Stimulated activated naive CD4-positive, alpha-beta T cell (primary cell): Measurements from ENCODE around the gene AKAIN1.

Experiments used
- DNase-seq, 6 experiments: peaks; one replicate each; lab custom pipeline; 2025; lab: John Stamatoyannopoulos, UW

AKAIN1 gene, protein sequence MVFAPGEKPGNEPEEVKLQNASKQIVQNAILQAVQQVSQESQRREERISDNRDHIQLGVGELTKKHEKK

DNA sequence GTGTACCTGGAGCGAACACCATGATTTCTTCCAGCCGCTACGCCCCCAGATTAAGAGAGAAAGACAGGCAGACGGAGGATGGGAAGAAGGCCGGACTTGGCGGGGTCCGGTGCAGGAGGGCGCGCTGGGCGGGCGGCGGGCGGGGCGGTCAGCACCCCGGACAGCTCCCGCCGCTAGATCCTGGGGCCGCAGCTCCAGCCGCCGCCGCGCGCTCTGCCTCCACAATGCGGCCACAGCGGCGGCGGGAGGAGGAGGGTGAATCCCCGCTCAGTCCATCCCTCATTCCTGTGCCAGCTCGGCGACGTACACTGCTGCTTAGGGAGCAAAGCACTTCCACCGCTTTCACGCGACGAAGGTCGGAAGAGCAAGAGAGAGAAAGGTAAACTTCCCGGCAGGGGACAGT lies at the start of gene AKAIN1:
Gene AKAIN1 (minus strand): TSS at position 226 of the 403 bp plus-strand sequence. CDS start 204 bp downstream, at position 22.
- DNase-seq: peak in 4 of 6 experiments; percentile 2 to 43 (median 22)

GRCh38 chr18:5244941-5245340 lies 47.9 kb upstream of the AKAIN1 start:
- no peak for DNase-seq

- DNase-seq: no peak
Measured at GRCh38 chr18:5239447-5239846, 42.4 kb upstream of the AKAIN1 start.

DNA sequence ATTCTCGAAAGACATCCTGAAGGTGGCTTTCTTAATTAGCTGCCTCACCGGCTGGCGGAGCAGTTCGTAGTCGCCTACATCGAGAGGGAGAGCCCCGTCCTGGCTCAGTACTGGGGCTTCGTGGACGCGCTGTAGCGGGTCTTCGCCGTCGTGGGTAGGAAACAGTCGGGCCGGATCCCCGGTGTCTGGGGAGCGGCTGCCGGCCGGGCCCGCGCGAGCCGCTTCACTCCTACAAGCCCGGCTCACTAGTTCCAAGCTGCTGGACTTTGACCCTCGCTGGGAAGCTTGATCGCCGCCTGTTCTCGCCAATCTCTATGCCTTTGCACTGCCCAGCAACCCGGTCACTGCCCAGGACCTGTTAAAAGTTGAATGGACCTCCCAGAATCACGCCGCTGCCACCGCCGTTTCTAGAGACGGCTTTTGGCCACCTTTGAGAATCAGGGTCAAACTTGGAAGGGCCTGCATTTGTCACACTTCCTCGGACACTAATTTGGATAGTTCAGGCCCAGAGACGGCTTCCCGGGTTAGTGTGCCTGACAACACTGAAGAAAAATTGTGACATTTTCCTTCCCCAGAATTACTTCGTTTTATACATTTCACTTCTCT lies 41.4 kb upstream of the AKAIN1 start:
- peak in 2 of 6 experiments; percentile 27 to 45 for DNase-seq

GRCh38 chr18:5237723-5238370 lies 40.8 kb upstream of the AKAIN1 start:
- peak; percentile 69 to 94 (median 85) for DNase-seq

GRCh38 chr18:5237083-5237722 lies 40.1 kb upstream of the AKAIN1 start:
- DNase-seq: peak in 1 of 6 experiments; percentile 26

DNA sequence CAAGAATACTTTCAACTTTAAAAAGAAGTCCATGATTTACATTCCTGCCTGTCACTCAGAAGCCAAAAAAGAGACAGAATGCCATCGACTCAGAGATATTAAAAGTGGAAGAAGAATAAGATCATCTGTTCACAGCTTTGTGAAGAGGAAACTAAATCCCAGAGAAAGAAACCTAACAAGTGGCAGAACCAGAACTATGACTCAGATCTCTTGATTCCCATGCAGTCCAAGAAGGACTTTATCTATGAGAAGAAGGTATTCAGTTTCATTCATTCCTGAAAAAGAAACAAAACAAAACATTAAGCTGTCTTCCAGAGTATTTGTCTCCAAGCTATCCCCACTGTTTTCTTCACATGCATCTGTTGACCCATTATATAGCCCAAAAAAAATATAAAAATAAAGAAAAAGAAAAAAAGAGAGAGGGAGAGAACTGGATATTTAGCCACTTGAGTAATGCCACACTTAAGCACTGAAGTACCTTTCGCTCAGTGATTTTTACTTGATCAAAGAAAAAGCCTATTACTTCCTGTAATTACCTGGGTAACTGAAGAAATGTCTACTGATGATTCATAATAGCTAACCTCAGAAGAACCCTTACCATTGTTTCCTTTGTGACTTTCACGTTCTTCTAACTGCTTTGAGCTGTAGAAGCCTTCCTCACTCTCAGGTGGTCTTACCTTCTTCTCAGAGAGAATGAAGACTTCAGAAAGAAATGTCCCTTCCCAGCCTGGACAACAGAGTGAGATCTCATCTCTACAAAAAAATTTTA lies 17.7 kb upstream of the AKAIN1 start:
- DNase-seq: peak in 1 of 6 experiments; percentile 3

DNA sequence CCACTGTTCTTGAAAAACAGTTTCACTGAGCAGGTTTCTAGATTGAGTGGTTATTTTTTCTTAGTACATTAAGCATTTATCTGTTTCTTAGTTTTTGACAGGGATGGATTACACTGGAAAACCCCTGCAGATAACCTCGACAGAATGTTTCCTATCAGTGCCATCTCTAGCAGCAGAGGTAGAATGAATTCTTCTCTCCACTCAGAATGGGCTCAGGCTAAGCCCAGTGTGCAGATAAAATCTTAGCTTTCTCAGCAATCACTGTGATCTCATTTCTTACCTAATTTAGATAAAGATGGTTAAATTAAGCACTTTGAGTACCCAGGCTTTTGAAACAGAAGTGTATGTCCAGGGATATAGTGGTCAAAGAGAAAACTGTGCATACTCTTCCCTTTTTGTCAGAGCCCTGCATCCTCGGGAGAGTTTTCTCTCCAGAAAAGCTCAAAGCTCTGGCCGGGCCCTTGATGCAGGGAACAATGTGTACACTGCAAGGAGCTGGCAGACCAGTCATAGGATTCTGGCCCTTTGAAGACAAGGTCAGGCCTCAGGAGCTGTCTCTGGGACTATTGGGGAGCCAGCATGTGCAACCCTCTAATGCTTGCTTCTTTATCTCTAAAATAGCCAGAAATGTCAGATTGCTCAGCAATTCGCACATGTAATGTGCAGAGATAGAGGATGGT lies 10.6 kb upstream of the AKAIN1 start:
- no peak for DNase-seq

DNA sequence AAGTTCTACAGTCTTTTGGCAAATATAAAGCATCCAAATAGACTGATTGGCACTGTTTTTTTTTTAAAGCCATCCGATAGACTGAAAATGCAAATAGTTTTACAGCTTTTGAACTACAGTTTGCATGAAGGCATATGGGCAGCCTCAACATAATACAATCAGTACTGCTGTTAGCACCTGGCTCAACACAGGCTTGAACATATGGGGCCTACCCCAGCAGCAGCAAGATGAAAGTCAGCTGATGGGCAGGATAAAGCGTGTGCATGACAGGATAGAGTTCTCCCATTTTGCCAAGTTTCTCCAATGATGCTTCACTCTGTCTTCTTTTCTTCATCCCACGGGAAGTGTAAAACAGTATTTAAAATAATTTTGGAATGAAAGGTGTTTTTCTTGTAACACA lies 1.3 kb upstream of the AKAIN1 start:
- DNase-seq: no peak

GRCh38 chr18:5197461-5197860 lies 404 bp upstream of the AKAIN1 start:
- no peak for DNase-seq

- peak in 1 of 6 experiments; percentile 42 for DNase-seq
Measured at GRCh38 chr18:5196253-5197031, 615 bp downstream of the AKAIN1 start.

- DNase-seq: no peak
Measured at GRCh38 chr18:5195656-5196055, 1.4 kb downstream of the AKAIN1 start.

GRCh38 chr18:5180254-5180653 lies 16.8 kb downstream of the AKAIN1 start:
- DNase-seq: no peak

DNA sequence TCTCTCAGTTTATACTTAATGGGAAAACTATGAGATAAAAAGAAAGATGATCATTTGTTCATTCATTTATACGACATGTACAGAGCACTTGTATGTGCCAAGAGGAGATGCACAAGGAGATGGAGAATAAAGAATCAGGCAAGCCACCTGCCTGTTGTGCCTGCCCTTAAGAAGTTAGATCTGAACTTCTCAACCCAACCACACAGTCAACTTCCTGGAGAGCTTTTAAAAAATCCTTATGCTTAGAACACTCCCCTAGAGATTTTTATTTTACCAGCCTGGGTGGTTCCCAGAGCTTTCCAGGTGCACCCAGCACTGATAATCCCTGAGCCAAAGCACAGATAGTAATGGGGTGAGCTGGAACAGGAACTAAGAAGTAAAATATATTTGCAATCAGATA lies 18.5 kb downstream of the AKAIN1 start:
- peak in 1 of 6 experiments; percentile 7 for DNase-seq

DNA sequence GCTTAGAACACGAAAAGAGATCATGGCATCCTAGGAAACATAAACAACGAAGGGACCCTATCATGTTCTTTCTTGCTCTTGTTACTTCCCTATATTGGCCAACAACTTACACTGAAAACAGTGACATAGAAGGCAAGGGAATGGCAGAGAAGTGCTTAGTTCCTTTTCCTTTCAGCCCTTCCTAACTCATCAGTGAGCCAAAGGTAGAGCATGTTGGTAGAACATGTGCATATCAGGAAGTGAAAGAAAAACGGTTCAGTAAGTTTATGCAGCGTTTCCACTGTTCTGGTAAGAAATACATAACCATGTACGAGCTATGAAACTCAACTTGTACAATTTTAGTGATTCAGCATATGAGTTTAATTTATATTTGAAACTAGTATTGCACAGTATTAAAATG lies 21.7 kb downstream of the AKAIN1 start:
- no peak for DNase-seq

GRCh38 chr18:5173646-5174045 lies 23.4 kb downstream of the AKAIN1 start:
- DNase-seq: no peak

GRCh38 chr18:5173236-5173635 lies 23.8 kb downstream of the AKAIN1 start:
- DNase-seq: no peak

DNA sequence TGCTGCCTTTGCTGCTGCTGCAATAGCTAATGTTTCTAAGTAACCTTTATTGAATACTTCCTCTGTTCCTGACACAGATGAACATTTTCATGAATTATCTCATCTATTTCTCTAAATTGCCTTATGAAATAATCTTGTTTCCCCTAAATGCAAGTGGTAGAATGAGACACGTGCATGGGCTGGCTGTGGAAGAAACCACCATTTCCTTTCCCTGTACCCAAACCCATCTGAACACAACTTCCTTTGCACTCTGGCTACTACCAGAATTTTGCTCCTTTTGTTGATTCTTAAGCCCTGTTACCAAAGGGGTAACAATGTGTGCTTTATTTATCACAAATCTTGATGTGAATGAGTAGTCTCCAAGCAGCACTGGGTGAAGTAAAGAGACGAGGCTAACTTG lies 29.2 kb downstream of the AKAIN1 start:
- peak in 3 of 6 experiments; percentile 15 to 47 (median 43) for DNase-seq

GRCh38 chr18:5166606-5167280 lies 30.3 kb downstream of the AKAIN1 start:
- DNase-seq: no peak

- DNase-seq: no peak
Measured at GRCh38 chr18:5164903-5165302, 32.2 kb downstream of the AKAIN1 start.
